A673 (cell line): ENCODE results near the gene FEM1C. TPM values are rescaled to one million over a fixed set of nuclear protein-coding genes. Genes with fewer than 3 reads are reported as not detected.

Experiments used
- BruUV-seq: library from RNA; stranded (reverse); fragments of 400-500 nt; replicated peaks from 2 replicates; lab custom pipeline; 2021; lab: Mats Ljungman, UMichigan
- CTCF ChIA-PET: fragments of 300-600 bp; sonication (Branson Sonifier 250); formaldehyde crosslinking; loops from one replicate; lab custom pipeline; 2022; ENCODE audit warnings: antibody characterized with exemption; lab: Charles Lee
- POLR2A ChIA-PET: fragments of 300-600 bp; sonication (Branson Sonifier 250); formaldehyde crosslinking; loops from one replicate; lab custom pipeline; 2022; ENCODE audit warnings: antibody characterized with exemption; ENCODE audit not compliant: low non-redundant PET; lab: Charles Lee
- DNase-seq: peaks from one replicate; pipeline ENCODE4 v3.0.0-alpha.2; 2015; ENCODE audit warnings: low spot score
- H3K27ac ChIP-seq: fragments of 200-600 bp; sonication (generic); 2 replicates; pipeline ENCODE4 v1.5.1; 2016; ENCODE audit warnings: mixed run types, low read depth, mild to moderate bottlenecking, mixed read lengths, antibody characterized with exemption, low read length; ENCODE audit not compliant: poor library complexity, severe bottlenecking
- H3K27me3 ChIP-seq: fragments of 200-600 bp; sonication (generic); replicated peaks from 2 replicates; pipeline ENCODE4 v1.6.1; 2017; ENCODE audit warnings: mixed run types, low read depth, mild to moderate bottlenecking, mixed read lengths, antibody characterized with exemption, low read length; ENCODE audit not compliant: insufficient read depth, poor library complexity
- H3K36me3 ChIP-seq: fragments of 200-600 bp; sonication (generic); 2 replicates; pipeline ENCODE4 v1.6.1; 2016; ENCODE audit warnings: mixed run types, mild to moderate bottlenecking, mixed read lengths, antibody characterized with exemption, low read length; ENCODE audit not compliant: insufficient read depth, poor library complexity, severe bottlenecking
- H3K4me1 ChIP-seq: fragments of 200-600 bp; sonication (generic); 2 replicates; pipeline ENCODE4 v1.6.1; 2017; ENCODE audit warnings: mixed run types, mild to moderate bottlenecking, mixed read lengths, antibody characterized with exemption, low read length; ENCODE audit not compliant: insufficient read depth, poor library complexity, severe bottlenecking
- H3K4me3 ChIP-seq: fragments of 200-600 bp; sonication (generic); 2 replicates; pipeline ENCODE4 v1.5.1; 2016; ENCODE audit warnings: low read depth, mixed run types, mild to moderate bottlenecking, mixed read lengths, low read length; ENCODE audit not compliant: poor library complexity, severe bottlenecking
- H3K9me3 ChIP-seq: fragments of 200-600 bp; sonication (generic); 2 replicates; pipeline ENCODE4 v1.6.1; 2016; ENCODE audit warnings: mixed run types, low read depth, mild to moderate bottlenecking, mixed read lengths, antibody characterized with exemption, low read length; ENCODE audit not compliant: poor library complexity, severe bottlenecking
- EZH2 ChIP-seq: fragments of 200-600 bp; sonication (generic); IDR thresholded peaks from 2 replicates; pipeline ENCODE4 v1.6.1; 2017; ENCODE audit warnings: borderline replicate concordance, low read depth, mild to moderate bottlenecking, mixed read lengths, antibody characterized with exemption, low read length; ENCODE audit not compliant: poor library complexity, severe bottlenecking
- intact Hi-C: fragments of 100-400 bp; cut with micrococcal nuclease; formaldehyde crosslinking; loops from one replicate; pipeline ENCODE4 v1.10.0; 2022; ENCODE audit not compliant: unreplicated experiment
- total RNA-seq: library from RNA; stranded (reverse); gene quantifications from 2 replicates; pipeline ENCODE4 v1.2.3, GENCODE V29; 2021
- TF ChIP-seq, protein P1 (sequence below): fragments of 300-800, 200-600 bp; sonication (generic); conservative IDR thresholded peaks from 2 replicates; pipeline ENCODE4 v1.5.1; 2017; ENCODE audit warnings: low read depth, mild to moderate bottlenecking, antibody characterized with exemption, low read length, moderate library complexity, mixed read lengths

FEM1C gene
- total RNA-seq, 1 experiment from 2014 or later = 15.0 TPM

DNA sequence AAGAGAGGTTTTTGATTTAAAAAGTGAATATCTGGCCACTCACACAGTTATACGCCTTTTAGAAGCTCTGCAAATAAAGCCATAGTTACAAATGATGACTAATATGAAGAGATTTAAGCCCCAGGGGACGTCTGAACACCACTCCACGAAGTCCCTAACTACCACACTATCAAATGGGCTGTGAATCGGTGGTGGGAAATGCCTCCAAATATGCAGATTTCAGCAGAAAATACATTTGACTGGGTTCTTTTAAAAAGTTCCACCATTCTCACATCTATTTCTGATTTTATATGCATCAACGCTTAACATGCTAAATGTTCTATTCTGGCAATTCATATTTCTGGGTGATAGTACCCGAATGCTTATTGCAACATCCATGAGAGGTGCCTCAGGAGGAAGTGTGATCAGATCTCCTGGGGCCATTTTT is 35.2 kb upstream of the FEM1C start:
- intact Hi-C loops = no loop called here
- Histone ChIP-seq H3K27me3 (no peaks in the 10 kb centered on the region), H3K4me1 (peaks cover 4% of the 10 kb centered on the region), H3K27ac (no peak overlapping the region), H3K9me3 (no peaks in the 10 kb centered on the region), H3K4me3 (no peak overlapping the region), H3K36me3 (no peaks in the 10 kb centered on the region)
- TF ChIP-seq, protein P1, sequence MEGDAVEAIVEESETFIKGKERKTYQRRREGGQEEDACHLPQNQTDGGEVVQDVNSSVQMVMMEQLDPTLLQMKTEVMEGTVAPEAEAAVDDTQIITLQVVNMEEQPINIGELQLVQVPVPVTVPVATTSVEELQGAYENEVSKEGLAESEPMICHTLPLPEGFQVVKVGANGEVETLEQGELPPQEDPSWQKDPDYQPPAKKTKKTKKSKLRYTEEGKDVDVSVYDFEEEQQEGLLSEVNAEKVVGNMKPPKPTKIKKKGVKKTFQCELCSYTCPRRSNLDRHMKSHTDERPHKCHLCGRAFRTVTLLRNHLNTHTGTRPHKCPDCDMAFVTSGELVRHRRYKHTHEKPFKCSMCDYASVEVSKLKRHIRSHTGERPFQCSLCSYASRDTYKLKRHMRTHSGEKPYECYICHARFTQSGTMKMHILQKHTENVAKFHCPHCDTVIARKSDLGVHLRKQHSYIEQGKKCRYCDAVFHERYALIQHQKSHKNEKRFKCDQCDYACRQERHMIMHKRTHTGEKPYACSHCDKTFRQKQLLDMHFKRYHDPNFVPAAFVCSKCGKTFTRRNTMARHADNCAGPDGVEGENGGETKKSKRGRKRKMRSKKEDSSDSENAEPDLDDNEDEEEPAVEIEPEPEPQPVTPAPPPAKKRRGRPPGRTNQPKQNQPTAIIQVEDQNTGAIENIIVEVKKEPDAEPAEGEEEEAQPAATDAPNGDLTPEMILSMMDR = no peak
- no peak for TF ChIP-seq EZH2
- ChIA-PET CTCF (interaction anchor here (0.6 kb wide), 1 partner anchor 10 kb away, joined by 3 read pairs; no protein-coding TSS in a partner anchor), POLR2A (no interaction called here)
- peak; percentile 64 for DNase-seq
- BruUV-seq = no TSS peak

DNA sequence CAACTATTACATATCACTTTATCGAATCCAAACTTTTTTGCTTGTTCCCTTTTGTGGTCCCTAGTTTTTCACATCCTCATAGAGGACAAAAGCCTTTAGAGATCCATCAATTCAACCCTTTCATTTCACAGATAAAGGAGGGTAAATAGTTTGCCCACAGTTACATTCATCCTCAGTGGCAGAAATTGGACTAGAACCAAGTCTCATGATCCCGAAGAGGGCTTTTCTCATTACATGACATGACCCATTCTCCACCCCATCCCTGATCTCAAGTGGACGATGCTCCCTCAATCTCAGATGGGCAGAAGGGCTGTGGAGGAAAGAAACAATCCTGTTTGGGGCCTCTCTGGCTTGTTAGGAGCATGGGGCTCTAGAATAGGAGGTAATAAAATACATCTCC is 34.6 kb upstream of the FEM1C start:
- TF ChIP-seq, protein P1 = no peak
- TF ChIP-seq EZH2 = no peak
- CTCF ChIA-PET = interaction anchor here (0.6 kb wide), 1 partner anchor 11 kb away, joined by 3 read pairs; no protein-coding TSS in a partner anchor

DNA sequence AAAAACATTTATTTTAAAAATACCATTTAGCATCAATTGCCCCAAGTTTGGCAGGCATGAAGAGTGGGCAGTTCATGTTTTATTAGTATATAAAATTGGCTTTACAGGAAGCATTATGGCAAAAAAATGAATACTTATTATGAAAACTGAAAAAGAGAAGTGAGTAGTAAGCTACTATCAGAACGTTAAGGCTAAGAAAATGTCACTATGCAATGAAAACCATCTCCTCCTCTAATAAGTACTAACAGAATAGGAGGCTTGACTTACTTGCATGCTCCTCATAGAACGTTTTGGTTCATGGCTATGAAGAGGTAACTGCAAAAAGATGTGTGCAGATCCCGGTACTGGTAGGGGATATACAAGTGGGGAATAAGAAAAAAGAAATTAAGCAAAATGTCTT is 34.1 kb upstream of the FEM1C start:
- H3K27me3 ChIP-seq = no peaks in the 10 kb centered on the region
- no peak for DNase-seq
- BruUV-seq = no TSS peak
- H3K4me1 ChIP-seq = peaks cover 4% of the 10 kb centered on the region
- no peak overlapping the region for H3K4me3 ChIP-seq
- TF ChIP-seq, protein P1 = no peak
- no peak for TF ChIP-seq EZH2
- H3K9me3 ChIP-seq = no peaks in the 10 kb centered on the region
- intact Hi-C loops = no loop called here
- ChIA-PET CTCF (no interaction called here), POLR2A (no interaction called here)
- no peaks in the 10 kb centered on the region for H3K36me3 ChIP-seq
- H3K27ac ChIP-seq = no peak overlapping the region

More for the DNA sequence above, 34.6 kb upstream of the FEM1C start:
- H3K27ac ChIP-seq = no peak overlapping the region
- no peak overlapping the region for H3K4me3 ChIP-seq
- no TSS peak for BruUV-seq
- H3K27me3 ChIP-seq = no peaks in the 10 kb centered on the region
- intact Hi-C loops = no loop called here
- DNase-seq = no peak
- no peaks in the 10 kb centered on the region for H3K9me3 ChIP-seq
- H3K36me3 ChIP-seq = no peaks in the 10 kb centered on the region
- H3K4me1 ChIP-seq = peaks cover 4% of the 10 kb centered on the region
- POLR2A ChIA-PET = no interaction called here
